Testis (tissue), 3 donors: ENCODE results near the gene CACNB2. TPM values are rescaled to one million over a fixed set of nuclear protein-coding genes. Genes with fewer than 3 reads are reported as not detected.
A peak's percentile ranks its signal among the peaks of the same experiment; 100 is the strongest.

Source experiments
- DNase-seq: peaks from one replicate; pipeline ENCODE4 v3.0.0-alpha.2; 2019
- H3K27ac ChIP-seq, 2 donors: fragments of 200-600 bp; sonication (generic); one replicate each; pipeline ENCODE4 v1.5.1; 2019
- H3K27me3 ChIP-seq: fragments of 200-600 bp; sonication (generic); one replicate; pipeline ENCODE4 v1.5.1; 2019
- H3K36me3 ChIP-seq: fragments of 200-600 bp; sonication (generic); one replicate; pipeline ENCODE4 v1.5.1; 2017; ENCODE audit warnings: low read depth; ENCODE audit errors: missing control alignments
- H3K4me1 ChIP-seq: fragments of 200-600 bp; sonication (generic); one replicate; pipeline ENCODE4 v1.5.1; 2019
- H3K4me3 ChIP-seq, 2 donors: fragments of 200-600 bp; sonication (generic); one replicate each; pipeline ENCODE4 v1.5.1; 2017 to 2019
- H3K9me3 ChIP-seq: fragments of 200-600 bp; sonication (generic); one replicate; pipeline ENCODE4 v1.5.1; 2017
- CTCF ChIP-seq, 3 experiments: fragments of 450-650 bp in 2 of 3; fragments of 200-600 bp in 1 of 3; sonication (generic) in 1 of 3; IDR thresholded peaks; one replicate each; pipeline ENCODE4 v1.5.1; 2016 to 2019; ENCODE audit warnings: antibody characterized with exemption in 3 of 3, mild to moderate bottlenecking in 2 of 3, moderate library complexity in 1 of 3
- POLR2A ChIP-seq: fragments of 450-650 bp; IDR thresholded peaks from one replicate; pipeline ENCODE4 v1.6.1; 2017; ENCODE audit warnings: antibody characterized with exemption, mild to moderate bottlenecking, moderate library complexity
- WGBS, 2 donors: methylation state at CpG; one replicate each; pipeline ENCODE4 v1.1.5; 2018; 5-methylcytosine and 5-hydroxymethylcytosine counted together
- intact Hi-C: fragments of 100-400 bp; cut with DNase I; formaldehyde crosslinking; loops from one replicate; pipeline ENCODE4 v1.15.1; 2023; ENCODE audit warnings: low total_unique reads
- polyA plus RNA-seq: library from polyadenylated mRNA; stranded (reverse); fragments of 350-450 nt; fragmentation: Illumina TruSeq; extraction: RNeasy Lipid Tissue Mini Kit (QIAGEN cat#74804); gene quantifications from one replicate; pipeline ENCODE4 v1.2.3, GENCODE V29; 2014; ENCODE audit warnings: low read depth, low replicate concordance; ENCODE audit not compliant: insufficient read depth
- total RNA-seq, 2 donors: library from RNA; depleted of rRNA; stranded (reverse); fragments of >200 nt; gene quantifications; one replicate each; pipeline ENCODE4 v1.2.3, GENCODE V29; 2016

CACNB2 gene
- total and polyA plus RNA-seq, 3 donors from 2014 or later = 1.3 to 4.8 (median 1.4) TPM

- Histone ChIP-seq H3K9me3 (no peaks in the 10 kb centered on the region), H3K4me3 (no peak overlapping the region), H3K27ac (peak overlapping the region in 1 of 2 donors; percentile 0), H3K27me3 (no peaks in the 10 kb centered on the region), H3K4me1 (no peaks in the 10 kb centered on the region), H3K36me3 (no peaks in the 10 kb centered on the region)
- WGBS, 2 donors = 52 to 54% methylated on average over 4 of the region's 4 CpGs
- no peak for DNase-seq
- intact Hi-C loops = no loop called here
- TF ChIP-seq CTCF (IDR thresholded peaks at IDR 0.05) (no peak), POLR2A (no peak)
These were observed 1.9 kb downstream of the CACNB2 start for GRCh38 chr10:18142151-18142550.

GRCh38 chr10:18144396-18144795 is 4.2 kb downstream of the CACNB2 start:
- intact Hi-C loops = no loop called here
- H3K27ac ChIP-seq = no peak overlapping the region
- H3K27me3 ChIP-seq = no peaks in the 10 kb centered on the region
- 90 to 97% methylated on average over 1 of the region's 1 CpG for WGBS, 2 donors
- DNase-seq = no peak
- TF ChIP-seq POLR2A (no peak), CTCF (IDR thresholded peaks at IDR 0.05) (no peak)
- no peaks in the 10 kb centered on the region for H3K36me3 ChIP-seq
- no peaks in the 10 kb centered on the region for H3K9me3 ChIP-seq
- H3K4me3 ChIP-seq = no peak overlapping the region
- no peaks in the 10 kb centered on the region for H3K4me1 ChIP-seq

GRCh38 chr10:18144928-18145327 is 4.7 kb downstream of the CACNB2 start:
- no peaks in the 10 kb centered on the region for H3K9me3 ChIP-seq
- H3K36me3 ChIP-seq = no peaks in the 10 kb centered on the region
- intact Hi-C loops = no loop called here
- no peak for DNase-seq
- 74 to 77% methylated on average over 6 of the region's 6 CpGs for WGBS, 2 donors
- H3K27me3 ChIP-seq = no peaks in the 10 kb centered on the region
- no peak overlapping the region for H3K27ac ChIP-seq
- H3K4me3 ChIP-seq = no peak overlapping the region
- no peak for TF ChIP-seq POLR2A
- TF ChIP-seq CTCF (IDR thresholded peaks at IDR 0.05) = no peak
- no peaks in the 10 kb centered on the region for H3K4me1 ChIP-seq

GRCh38 chr10:18145652-18146051 is 5.4 kb downstream of the CACNB2 start:
- H3K36me3 ChIP-seq = no peaks in the 10 kb centered on the region
- 36 to 47% methylated on average over 2 of the region's 2 CpGs for WGBS, 2 donors
- intact Hi-C loops = no loop called here
- no peaks in the 10 kb centered on the region for H3K27me3 ChIP-seq
- DNase-seq = no peak
- H3K9me3 ChIP-seq = no peaks in the 10 kb centered on the region
- no peaks in the 10 kb centered on the region for H3K4me1 ChIP-seq
- no peak overlapping the region for H3K27ac ChIP-seq
- TF ChIP-seq CTCF (IDR thresholded peaks at IDR 0.05) (no peak), POLR2A (no peak)
- no peak overlapping the region for H3K4me3 ChIP-seq

GRCh38 chr10:18149196-18149800 is 9.1 kb downstream of the CACNB2 start:
- DNase-seq = no peak
- H3K4me1 ChIP-seq = no peaks in the 10 kb centered on the region
- TF ChIP-seq CTCF (IDR thresholded peaks at IDR 0.05) (no peak), POLR2A (no peak)
- no peak overlapping the region for H3K27ac ChIP-seq
- 91 to 95% methylated on average over 6 of the region's 6 CpGs for WGBS, 2 donors
- no peaks in the 10 kb centered on the region for H3K9me3 ChIP-seq
- H3K4me3 ChIP-seq = no peak overlapping the region
- no peaks in the 10 kb centered on the region for H3K27me3 ChIP-seq
- no peaks in the 10 kb centered on the region for H3K36me3 ChIP-seq
- intact Hi-C loops = no loop called here
